GM23338 (cell line): ENCODE measurements around the gene LRRC8E. TPM values are rescaled to one million over a fixed set of nuclear protein-coding genes. Genes with fewer than 3 reads are reported as not detected.

Source experiments
- ATAC-seq: fragments of 200-7000 bp; cut with Tn5 transposase; 3 replicates; pipeline ENCODE4 v1.9.1; 2020
- DNase-seq: peaks from one replicate; pipeline ENCODE4 v3.0.0-alpha.2; 2015; ENCODE audit warnings: low spot score
- H2AFZ ChIP-seq: fragments of 200-600 bp; sonication (generic); 2 replicates; pipeline ENCODE4 v1.8.0; 2016; ENCODE audit warnings: antibody characterized with exemption, mild to moderate bottlenecking, moderate library complexity
- H3F3A ChIP-seq: fragments of 200-600 bp; sonication (generic); replicated peaks from 2 replicates; pipeline ENCODE4 v1.8.0; 2017; ENCODE audit warnings: antibody characterized with exemption, mixed run types, low read depth
- H3K27ac ChIP-seq: fragments of 200-600 bp; sonication (generic); 2 replicates; pipeline ENCODE4 v1.6.1; 2016; ENCODE audit warnings: low read depth
- H3K27me3 ChIP-seq: fragments of 200-600 bp; sonication (generic); 2 replicates; pipeline ENCODE4 v1.8.0; 2016; ENCODE audit warnings: mild to moderate bottlenecking, mixed run types, moderate library complexity; ENCODE audit not compliant: insufficient read depth
- H3K36me3 ChIP-seq: fragments of 200-600 bp; sonication (generic); 2 replicates; pipeline ENCODE4 v1.8.0; 2016; ENCODE audit warnings: mild to moderate bottlenecking; ENCODE audit not compliant: insufficient read depth
- H3K4me1 ChIP-seq: fragments of 200-600 bp; sonication (generic); 2 replicates; pipeline ENCODE4 v1.8.0; 2016; ENCODE audit warnings: mild to moderate bottlenecking, moderate library complexity; ENCODE audit not compliant: insufficient read depth
- H3K4me2 ChIP-seq: fragments of 200-600 bp; sonication (generic); 2 replicates; pipeline ENCODE4 v1.7.1; 2017; ENCODE audit warnings: mixed run types
- H3K4me3 ChIP-seq: fragments of 200-600 bp; sonication (generic); 2 replicates; pipeline ENCODE4 v1.6.1; 2016; ENCODE audit warnings: mixed run types
- H3K79me2 ChIP-seq: fragments of 200-600 bp; sonication (generic); replicated peaks from 2 replicates; pipeline ENCODE4 v1.8.0; 2017; ENCODE audit warnings: mild to moderate bottlenecking; ENCODE audit not compliant: insufficient read depth
- H3K9me2 ChIP-seq: fragments of 200-600 bp; sonication (generic); 2 replicates; pipeline ENCODE4 v1.8.0; 2017; ENCODE audit not compliant: insufficient read depth
- H4K20me1 ChIP-seq: fragments of 200-600 bp; sonication (generic); replicated peaks from 2 replicates; pipeline ENCODE4 v1.8.0; 2017; ENCODE audit warnings: mild to moderate bottlenecking; ENCODE audit not compliant: insufficient read depth
- H3K27ac Mint-ChIP-seq: 2 replicates; pipeline ENCODE4 v1.8.0; 2020; ENCODE audit warnings: inconsistent platforms, mild to moderate bottlenecking, moderate library complexity, mixed read lengths
- H3K27me3 Mint-ChIP-seq: 3 replicates; pipeline ENCODE4 v1.8.0; 2022; ENCODE audit warnings: low read depth, mild to moderate bottlenecking, moderate library complexity, mixed read lengths, inconsistent platforms; ENCODE audit not compliant: insufficient read depth, poor library complexity
- H3K36me3 Mint-ChIP-seq: 3 replicates; pipeline ENCODE4 v1.8.0; 2021; ENCODE audit warnings: low read depth, mild to moderate bottlenecking, inconsistent platforms, moderate library complexity, mixed read lengths
- H3K4me1 Mint-ChIP-seq: 3 replicates; pipeline ENCODE4 v1.8.0; 2020; ENCODE audit warnings: mild to moderate bottlenecking, inconsistent platforms, mixed read lengths
- H3K4me3 Mint-ChIP-seq: 3 replicates; pipeline ENCODE4 v1.8.0; 2021; ENCODE audit warnings: moderate library complexity, mild to moderate bottlenecking, inconsistent platforms, mixed read lengths
- H3K9me3 Mint-ChIP-seq: 3 replicates; pipeline ENCODE4 v1.8.0; 2020; ENCODE audit warnings: moderate library complexity, mild to moderate bottlenecking, inconsistent platforms, mixed read lengths
- CREB1 ChIP-seq: fragments of 250-450 bp; sonication (Bioruptor Pico); IDR thresholded peaks from 2 replicates; pipeline ENCODE4 v1.5.0; 2020; ENCODE audit warnings: low read depth, mild to moderate bottlenecking, moderate library complexity
- CTCF ChIP-seq, 2 experiments: fragments of 200-600 bp in 1 of 2; sonication (generic) in 1 of 2; conservative IDR thresholded peaks; 2 replicates each; pipeline versions ENCODE4 v1.5.1 to v1.6.1; 2016 to 2017; ENCODE audit warnings: antibody characterized with exemption in 2 of 2, low read depth in 2 of 2, mild to moderate bottlenecking in 2 of 2, moderate library complexity in 1 of 2
- ETS1 ChIP-seq: IDR thresholded peaks from 2 replicates; pipeline ENCODE4 v1.6.1; 2016; ENCODE audit warnings: antibody characterized with exemption
- EZH2 ChIP-seq: fragments of 200-600 bp; sonication (generic); IDR thresholded peaks from one replicate; pipeline ENCODE4 v1.8.0; 2017; ENCODE audit warnings: antibody characterized with exemption, mild to moderate bottlenecking, low read depth; ENCODE audit not compliant: unreplicated experiment
- EZH2phosphoT487 ChIP-seq: fragments of 200-600 bp; sonication (generic); IDR thresholded peaks from one replicate; pipeline ENCODE4 v1.8.1; 2018; ENCODE audit warnings: antibody characterized with exemption; ENCODE audit not compliant: unreplicated experiment
- JUNB ChIP-seq: IDR thresholded peaks from one replicate; pipeline ENCODE4 v1.6.1; 2016; ENCODE audit warnings: antibody characterized with exemption; ENCODE audit not compliant: unreplicated experiment
- NANOG ChIP-seq: IDR thresholded peaks from 2 replicates; pipeline ENCODE4 v1.6.1; 2016; ENCODE audit warnings: antibody characterized with exemption, borderline replicate concordance
- POLR2AphosphoS5 ChIP-seq: IDR thresholded peaks from 2 replicates; pipeline ENCODE4 v1.6.1; 2016; ENCODE audit warnings: antibody characterized with exemption, low read depth
- REST ChIP-seq: IDR thresholded peaks from one replicate; pipeline ENCODE4 v1.6.1; 2018; ENCODE audit warnings: antibody characterized with exemption; ENCODE audit not compliant: unreplicated experiment
- STAT1 ChIP-seq: IDR thresholded peaks from one replicate; pipeline ENCODE4 v1.6.1; 2016; ENCODE audit warnings: antibody characterized with exemption; ENCODE audit not compliant: unreplicated experiment
- ZNF114 ChIP-seq: fragments of 250-450 bp; sonication (Bioruptor Pico); IDR thresholded peaks from 2 replicates; pipeline ENCODE4 v1.5.0; 2020; ENCODE audit warnings: mild to moderate bottlenecking, moderate library complexity
- ZNF331 ChIP-seq: fragments of 250-450 bp; sonication (Bioruptor Pico); IDR thresholded peaks from 2 replicates; pipeline ENCODE4 v1.5.0; 2020; ENCODE audit warnings: low read depth, mild to moderate bottlenecking, moderate library complexity
- ZNF462 ChIP-seq: fragments of 250-450 bp; sonication (Bioruptor Pico); IDR thresholded peaks from 2 replicates; pipeline ENCODE4 v1.5.0; 2020; ENCODE audit warnings: mild to moderate bottlenecking, moderate library complexity
- polyA plus RNA-seq: library from polyadenylated mRNA; unstranded; fragments of >200 nt; fragmentation: Nextera tagmentation; extraction: Ambion mirVana; gene quantifications from 2 replicates; pipeline ENCODE4 v1.2.1, GENCODE V29; 2016
- total RNA-seq: library from RNA; depleted of rRNA; stranded (reverse); fragments of >200 nt; shearing (Covaris generic); gene quantifications from 2 replicates; pipeline ENCODE4 v1.2.3, GENCODE V29; 2014

Gene LRRC8E
- total and polyA plus RNA-seq, 2 experiments from 2014 or later: 0.29 to 4.8 TPM

GRCh38 chr19:7887408-7888144, 734 bp upstream of the LRRC8E start:
- DNase-seq (peak; percentile 48), ATAC-seq (peak; percentile 18)
- no peaks in the 10 kb centered on the region for H3F3A ChIP-seq
- H3K27ac ChIP-seq: no peak overlapping the region
- no peaks in the 10 kb centered on the region for H3K9me2 ChIP-seq
- H3K79me2 ChIP-seq: no peaks in the 10 kb centered on the region
- peaks cover 5% of the 10 kb centered on the region; the same call in 2 of the 3 replicates for H3K4me1 Mint-ChIP-seq
- no peaks in the 10 kb centered on the region for H3K36me3 ChIP-seq
- no peaks in the 10 kb centered on the region; the same call in 1 of the 2 replicates for H3K4me1 ChIP-seq
- H3K27me3 Mint-ChIP-seq: peaks cover 16% of the 10 kb centered on the region
- TF ChIP-seq ZNF331 (no peak), STAT1 (no peak), EZH2 (no peak), NANOG (no peak), ZNF462 (CRISPR knock-in tag) (no peak), JUNB (no peak), CREB1 (CRISPR knock-in tag) (no peak), REST (no peak), ZNF114 (CRISPR knock-in tag) (no peak), CTCF (conservative IDR thresholded peaks at IDR 0.05; ENCODE audit: low read depth in 2 of 2) (no peak), EZH2phosphoT487 (no peak), ETS1 (no peak), POLR2AphosphoS5 (no peak)
- H4K20me1 ChIP-seq: no peaks in the 10 kb centered on the region
- H3K9me3 Mint-ChIP-seq: no peaks in the 10 kb centered on the region
- H3K4me3 Mint-ChIP-seq: peak overlapping the region; percentile 58; the same call in 1 of the 3 replicates
- H3K4me3 ChIP-seq: peak overlapping the region; percentile 78
- no peaks in the 10 kb centered on the region for H3K36me3 Mint-ChIP-seq
- peaks cover 11% of the 10 kb centered on the region for H3K27me3 ChIP-seq
- peak overlapping the region; percentile 98 for H2AFZ ChIP-seq
- H3K27ac Mint-ChIP-seq: no peak overlapping the region
- peak overlapping the region; percentile 89 for H3K4me2 ChIP-seq
